ENCODE data around the gene MAP4K3. TPM values are rescaled to one million over a fixed set of nuclear protein-coding genes. Genes with fewer than 3 reads are reported as not detected.
"Not testable (repeated sequence)": the region's sequence is repeated elsewhere in the genome, so short reads cannot be mapped to it uniquely, and the experiment has no call there.

The MAP4K3 gene
- polyA plus RNA-seq, 4 donors = 62.6 to 92.9 (median 75.1) TPM

GRCh38 chr2:39378968-39379367, 58.1 kb downstream of the MAP4K3 start:
- DNase-seq (ENCODE audit: low read depth in 4 of 4, low spot score in 2 of 4) = no peak

- no peak for DNase-seq (ENCODE audit: low read depth in 4 of 4, low spot score in 2 of 4)
Measured at GRCh38 chr2:39377226-39377939, 59.7 kb downstream of the MAP4K3 start.

- no peak for DNase-seq (ENCODE audit: low read depth in 4 of 4, low spot score in 2 of 4)
Measured at GRCh38 chr2:39375917-39376316, 61.2 kb downstream of the MAP4K3 start.

- no peak for DNase-seq (ENCODE audit: low read depth in 4 of 4, low spot score in 2 of 4)
Measured at GRCh38 chr2:39373181-39373802, 63.8 kb downstream of the MAP4K3 start.

GRCh38 chr2:39370101-39370500, 67.0 kb downstream of the MAP4K3 start:
- no peak for DNase-seq (ENCODE audit: low read depth in 4 of 4, low spot score in 2 of 4)

- no peak for DNase-seq (ENCODE audit: low read depth in 4 of 4, low spot score in 2 of 4)
Measured at GRCh38 chr2:39368846-39369245, 68.2 kb downstream of the MAP4K3 start.

- no peak for DNase-seq (ENCODE audit: low read depth in 4 of 4, low spot score in 2 of 4)
Measured at GRCh38 chr2:39368376-39368775, 68.7 kb downstream of the MAP4K3 start.

- DNase-seq (ENCODE audit: low read depth in 4 of 4, low spot score in 2 of 4) = no peak
Measured at GRCh38 chr2:39362595-39362994, 74.5 kb downstream of the MAP4K3 start.

- DNase-seq (ENCODE audit: low read depth in 4 of 4, low spot score in 2 of 4) = no peak
Measured at GRCh38 chr2:39361511-39361910, 75.6 kb downstream of the MAP4K3 start.

- DNase-seq (ENCODE audit: low read depth in 4 of 4, low spot score in 2 of 4) = not testable (repeated sequence)
Measured at GRCh38 chr2:39360342-39360741, 76.7 kb downstream of the MAP4K3 start.

GRCh38 chr2:39359453-39360038, 77.5 kb downstream of the MAP4K3 start:
- no peak for DNase-seq (ENCODE audit: low read depth in 4 of 4, low spot score in 2 of 4)

- no peak for DNase-seq (ENCODE audit: low read depth in 4 of 4, low spot score in 2 of 4)
Measured at GRCh38 chr2:39356922-39357639, 80.0 kb downstream of the MAP4K3 start.

GRCh38 chr2:39350658-39351057, 86.4 kb downstream of the MAP4K3 start:
- no peak for DNase-seq (ENCODE audit: low read depth in 4 of 4, low spot score in 2 of 4)

GRCh38 chr2:39338502-39338901, 98.6 kb downstream of the MAP4K3 start:
- no peak for DNase-seq (ENCODE audit: low read depth in 4 of 4, low spot score in 2 of 4)

GRCh38 chr2:39335930-39336329, 101.2 kb downstream of the MAP4K3 start:
- DNase-seq (ENCODE audit: low read depth in 4 of 4, low spot score in 2 of 4) = no peak

GRCh38 chr2:39334978-39335377, 102.1 kb downstream of the MAP4K3 start:
- no peak for DNase-seq (ENCODE audit: low read depth in 4 of 4, low spot score in 2 of 4)

GRCh38 chr2:39334529-39334928, 102.6 kb downstream of the MAP4K3 start:
- no peak for DNase-seq (ENCODE audit: low read depth in 4 of 4, low spot score in 2 of 4)

- DNase-seq (ENCODE audit: low read depth in 4 of 4, low spot score in 2 of 4) = no peak
Measured at GRCh38 chr2:39326644-39327043, 110.4 kb downstream of the MAP4K3 start.

GRCh38 chr2:39325966-39326365, 111.1 kb downstream of the MAP4K3 start:
- no peak for DNase-seq (ENCODE audit: low read depth in 4 of 4, low spot score in 2 of 4)

GRCh38 chr2:39321056-39322035, 115.7 kb downstream of the MAP4K3 start:
- DNase-seq (ENCODE audit: low read depth in 4 of 4, low spot score in 2 of 4) = not testable (repeated sequence)

All from left renal cortex interstitium (tissue), 4 donors.